T-helper 17 cell (primary cell): Measurements from ENCODE around the gene ARHGEF33. TPM values are rescaled to one million over a fixed set of nuclear protein-coding genes. Genes with fewer than 3 reads are reported as not detected.

Experiments used
- ATAC-seq: fragments of 150-1000 bp; cut with Tn5 transposase; 2 replicates; pipeline ENCODE4 v1.10.0; 2021; ENCODE audit warnings: mild to moderate bottlenecking, moderate library complexity
- DNase-seq, 3 donors: peaks; one replicate each; pipeline versions ENCODE4 v3.0.0 to v3.0.0-alpha.2; 2020 to 2021
- H3K9me3 ChIP-seq: one replicate; pipeline ENCODE4 v1.7.0; 2013; ENCODE audit warnings: low read length, mild to moderate bottlenecking; ENCODE audit not compliant: control insufficient read depth, poor library complexity, severe bottlenecking
- H3K27ac Mint-ChIP-seq: one replicate; pipeline ENCODE4 v1.8.0; 2022; ENCODE audit warnings: mild to moderate bottlenecking, moderate library complexity, mixed read lengths
- H3K27me3 Mint-ChIP-seq: one replicate; pipeline ENCODE4 v1.8.0; 2022; ENCODE audit warnings: mixed read lengths
- H3K36me3 Mint-ChIP-seq: one replicate; pipeline ENCODE4 v1.8.0; 2022; ENCODE audit warnings: low read depth, mixed read lengths
- H3K4me1 Mint-ChIP-seq: one replicate; pipeline ENCODE4 v1.8.0; 2022; ENCODE audit warnings: mild to moderate bottlenecking, mixed read lengths
- H3K4me3 Mint-ChIP-seq: one replicate; pipeline ENCODE4 v1.8.0; 2022; ENCODE audit warnings: mild to moderate bottlenecking, moderate library complexity, mixed read lengths
- total RNA-seq, 4 donors: library from RNA in 2 of 4; stranded (reverse) in 2 of 4; gene quantifications; one replicate each; pipeline ENCODE4 v1.2.3 and lab custom pipeline; 2022 to 2026

The ARHGEF33 gene
- total RNA-seq, 2 donors from 2014 or later, result not detected

DNA sequence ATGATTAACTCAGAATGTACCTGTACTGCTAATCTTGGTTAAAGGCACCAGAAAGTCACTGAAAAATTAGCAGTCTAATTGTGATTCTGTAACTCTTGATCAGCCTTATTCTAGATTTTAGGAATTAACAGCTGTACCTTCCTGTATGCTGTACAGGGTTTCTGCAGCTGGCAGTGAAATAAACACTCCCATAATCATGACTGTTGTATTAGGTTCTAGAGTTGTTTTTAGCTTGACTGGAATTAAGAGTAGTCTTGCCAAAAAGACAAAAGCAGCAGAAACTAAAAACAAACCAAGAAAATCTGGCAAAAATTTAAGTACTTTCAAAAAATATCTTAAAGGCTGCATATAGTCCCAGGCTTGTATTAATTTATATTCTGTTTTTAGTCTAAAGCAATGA, 127.7 kb downstream of the ARHGEF33 start:
- Mint-ChIP-seq H3K4me1 (peaks cover 4% of the 10 kb centered on the region), H3K36me3 (peaks cover 3% of the 10 kb centered on the region), H3K27me3 (no peaks in the 10 kb centered on the region)

DNA sequence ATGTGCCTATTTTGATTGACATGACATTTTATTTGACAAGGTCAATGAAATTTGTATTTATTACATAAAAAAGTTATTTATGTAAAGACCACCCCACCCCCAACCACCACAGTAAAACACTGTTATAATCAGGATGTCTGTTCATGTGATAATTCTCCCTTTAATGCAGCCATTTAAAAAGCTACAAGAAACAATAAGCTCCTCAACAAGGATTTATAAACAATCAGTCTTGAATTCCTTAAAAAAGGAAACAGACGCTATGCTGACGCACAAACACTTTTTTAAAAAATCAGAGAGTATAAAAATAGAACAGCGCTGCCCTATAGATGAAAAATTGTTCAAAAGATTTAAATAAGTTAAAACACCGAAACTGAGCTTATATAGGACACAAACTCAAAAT, 129.0 kb downstream of the ARHGEF33 start:
- Mint-ChIP-seq H3K36me3 (peaks cover 6% of the 10 kb centered on the region), H3K4me3 (no peak overlapping the region), H3K27me3 (no peaks in the 10 kb centered on the region), H3K4me1 (peaks cover 8% of the 10 kb centered on the region), H3K27ac (no peak overlapping the region)
- DNase-seq, result no peak
- H3K9me3 ChIP-seq, result no peaks in the 10 kb centered on the region
- no peak for ATAC-seq

More for the DNA sequence above, 127.7 kb downstream of the ARHGEF33 start:
- no peak for DNase-seq
- H3K9me3 ChIP-seq, result no peaks in the 10 kb centered on the region
- H3K4me3 Mint-ChIP-seq, result no peak overlapping the region
- no peak overlapping the region for H3K27ac Mint-ChIP-seq
- ATAC-seq, result no peak

GRCh38 chr2:39020383-39020782, 130.7 kb downstream of the ARHGEF33 start:
- DNase-seq, result no peak
- no peak overlapping the region for H3K4me3 Mint-ChIP-seq
- H3K4me1 Mint-ChIP-seq, result peaks cover 9% of the 10 kb centered on the region
- no peak for ATAC-seq
- no peaks in the 10 kb centered on the region for H3K27me3 Mint-ChIP-seq
- H3K9me3 ChIP-seq, result no peaks in the 10 kb centered on the region
- H3K36me3 Mint-ChIP-seq, result peaks cover 6% of the 10 kb centered on the region
- H3K27ac Mint-ChIP-seq, result no peak overlapping the region

GRCh38 chr2:39022642-39023235, 133.1 kb downstream of the ARHGEF33 start:
- no peaks in the 10 kb centered on the region for H3K9me3 ChIP-seq
- Mint-ChIP-seq H3K4me1 (peaks cover 9% of the 10 kb centered on the region), H3K27ac (peak overlapping the region; percentile 8), H3K27me3 (no peaks in the 10 kb centered on the region), H3K4me3 (no peak overlapping the region), H3K36me3 (peaks cover 6% of the 10 kb centered on the region)
- DNase-seq (no peak), ATAC-seq (no peak)

DNA sequence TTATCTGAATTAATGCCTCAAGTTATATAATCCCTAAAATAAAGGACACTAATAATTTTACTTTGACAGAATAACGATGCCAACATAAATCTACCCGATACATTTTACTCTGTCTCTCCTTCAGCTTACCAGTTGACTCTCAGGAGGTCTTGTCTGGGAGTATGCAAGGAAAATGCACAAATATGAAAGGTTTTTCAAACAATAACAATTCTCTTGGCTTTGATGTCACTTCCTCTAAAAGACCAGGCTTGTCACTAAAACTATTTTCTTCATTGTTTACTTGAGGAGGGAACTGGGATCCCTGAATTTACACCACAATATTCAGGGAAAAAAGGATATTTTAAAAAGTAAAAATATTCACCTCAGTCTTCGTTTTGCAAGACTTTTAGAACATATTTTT, 134.0 kb downstream of the ARHGEF33 start:
- H3K4me3 Mint-ChIP-seq, result no peak overlapping the region
- ATAC-seq (no peak), DNase-seq (no peak)
- H3K27me3 Mint-ChIP-seq, result no peaks in the 10 kb centered on the region
- H3K9me3 ChIP-seq, result no peaks in the 10 kb centered on the region
- H3K4me1 Mint-ChIP-seq, result peaks cover 9% of the 10 kb centered on the region
- peaks cover 6% of the 10 kb centered on the region for H3K36me3 Mint-ChIP-seq
- H3K27ac Mint-ChIP-seq, result no peak overlapping the region

GRCh38 chr2:39024833-39025232, 135.2 kb downstream of the ARHGEF33 start:
- peaks cover 5% of the 10 kb centered on the region for H3K4me1 Mint-ChIP-seq
- H3K27me3 Mint-ChIP-seq, result no peaks in the 10 kb centered on the region
- no peaks in the 10 kb centered on the region for H3K9me3 ChIP-seq
- H3K36me3 Mint-ChIP-seq, result peaks cover 2% of the 10 kb centered on the region
- DNase-seq, result no peak
- no peak for ATAC-seq
- H3K27ac Mint-ChIP-seq, result no peak overlapping the region
- H3K4me3 Mint-ChIP-seq, result no peak overlapping the region

Other genes starting within 250 kb of the ARHGEF33 start
- 10 to 100 TPM; 18.5 to 28.3 TPM for gene GALM, start 223.8 kb upstream of the ARHGEF33 start, total RNA-seq
- 100 to 1,000 TPM; 558 to 772 TPM for gene SRSF7, start 138.5 kb upstream of the ARHGEF33 start, total RNA-seq
- 1 to 10 TPM; 3.2 to 4.3 TPM for gene GEMIN6, start 111.7 kb upstream of the ARHGEF33 start, total RNA-seq
- gene DHX57, start 13.9 kb upstream of the ARHGEF33 start, total RNA-seq, result 10 to 100 TPM; 13.8 to 20.0 TPM
- 1 to 10 TPM; 1.4 to 2.7 TPM for gene MORN2, start 13.9 kb upstream of the ARHGEF33 start, total RNA-seq
- 10 to 100 TPM; 65.2 to 95.5 TPM for gene SOS1, start 231.2 kb downstream of the ARHGEF33 start, total RNA-seq